ENCODE measurements around the gene ZFYVE28.
"Not testable (repeated sequence)": the region's sequence is repeated elsewhere in the genome, so short reads cannot be mapped to it uniquely, and the experiment has no call there.

The ZFYVE28 gene

DNA sequence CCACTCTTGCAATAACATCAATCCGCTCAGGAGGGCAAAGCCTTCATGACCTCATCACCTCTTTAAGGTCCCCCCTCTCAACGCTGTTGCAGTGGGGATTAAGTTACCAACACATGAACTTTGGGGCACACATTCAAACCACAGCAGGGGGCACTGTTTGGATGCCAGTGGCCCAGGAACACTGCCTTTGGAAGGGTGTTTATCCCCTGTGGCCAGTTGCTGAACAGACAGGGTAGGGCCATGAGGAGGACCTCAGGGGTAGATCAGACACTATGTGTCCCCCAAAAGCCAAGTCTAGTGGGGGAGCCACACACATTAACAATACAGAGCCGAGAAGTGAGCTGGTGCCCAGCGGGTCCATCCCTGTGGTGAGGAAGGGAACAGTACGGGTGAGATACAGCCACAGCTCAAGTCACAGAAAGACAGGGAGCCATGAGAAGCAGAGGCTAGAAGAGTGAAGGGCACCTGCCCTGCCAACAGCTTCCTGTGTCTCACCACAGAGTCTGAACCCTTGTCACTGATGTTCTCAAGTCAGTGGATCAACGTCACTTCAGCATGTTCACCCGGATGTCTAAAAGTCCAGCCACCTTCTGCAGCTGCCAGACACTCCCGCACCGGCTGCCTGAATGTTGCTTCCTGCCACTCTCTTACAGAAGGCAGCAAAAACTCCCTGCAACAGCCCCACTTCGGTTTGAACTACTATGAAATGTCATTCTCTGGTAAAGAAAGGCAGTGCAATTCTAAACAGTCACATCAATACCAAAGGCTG is 136.7 kb downstream of the ZFYVE28 start:
- TF ChIP-seq, protein P1, sequence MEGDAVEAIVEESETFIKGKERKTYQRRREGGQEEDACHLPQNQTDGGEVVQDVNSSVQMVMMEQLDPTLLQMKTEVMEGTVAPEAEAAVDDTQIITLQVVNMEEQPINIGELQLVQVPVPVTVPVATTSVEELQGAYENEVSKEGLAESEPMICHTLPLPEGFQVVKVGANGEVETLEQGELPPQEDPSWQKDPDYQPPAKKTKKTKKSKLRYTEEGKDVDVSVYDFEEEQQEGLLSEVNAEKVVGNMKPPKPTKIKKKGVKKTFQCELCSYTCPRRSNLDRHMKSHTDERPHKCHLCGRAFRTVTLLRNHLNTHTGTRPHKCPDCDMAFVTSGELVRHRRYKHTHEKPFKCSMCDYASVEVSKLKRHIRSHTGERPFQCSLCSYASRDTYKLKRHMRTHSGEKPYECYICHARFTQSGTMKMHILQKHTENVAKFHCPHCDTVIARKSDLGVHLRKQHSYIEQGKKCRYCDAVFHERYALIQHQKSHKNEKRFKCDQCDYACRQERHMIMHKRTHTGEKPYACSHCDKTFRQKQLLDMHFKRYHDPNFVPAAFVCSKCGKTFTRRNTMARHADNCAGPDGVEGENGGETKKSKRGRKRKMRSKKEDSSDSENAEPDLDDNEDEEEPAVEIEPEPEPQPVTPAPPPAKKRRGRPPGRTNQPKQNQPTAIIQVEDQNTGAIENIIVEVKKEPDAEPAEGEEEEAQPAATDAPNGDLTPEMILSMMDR (IDR thresholded peaks at IDR 0.05; ENCODE audit: control extremely low read depth, extremely low read depth, low read depth, missing control alignments), result peak; percentile 23
- no peak for DNase-seq (ENCODE audit: extremely low spot score)
- CTCF ChIA-PET, result interaction anchor here (0.9 to 1.0 kb wide), 2 partner anchors 11 to 20 kb away, joined by 3 read pairs; partner anchors contain the start of gene MXD4
- POLR2A ChIA-PET, result interaction anchor here (0.6 kb wide), 1 partner anchor 20 kb away, joined by 3 read pairs; the partner anchor contains the start of gene MXD4

DNA sequence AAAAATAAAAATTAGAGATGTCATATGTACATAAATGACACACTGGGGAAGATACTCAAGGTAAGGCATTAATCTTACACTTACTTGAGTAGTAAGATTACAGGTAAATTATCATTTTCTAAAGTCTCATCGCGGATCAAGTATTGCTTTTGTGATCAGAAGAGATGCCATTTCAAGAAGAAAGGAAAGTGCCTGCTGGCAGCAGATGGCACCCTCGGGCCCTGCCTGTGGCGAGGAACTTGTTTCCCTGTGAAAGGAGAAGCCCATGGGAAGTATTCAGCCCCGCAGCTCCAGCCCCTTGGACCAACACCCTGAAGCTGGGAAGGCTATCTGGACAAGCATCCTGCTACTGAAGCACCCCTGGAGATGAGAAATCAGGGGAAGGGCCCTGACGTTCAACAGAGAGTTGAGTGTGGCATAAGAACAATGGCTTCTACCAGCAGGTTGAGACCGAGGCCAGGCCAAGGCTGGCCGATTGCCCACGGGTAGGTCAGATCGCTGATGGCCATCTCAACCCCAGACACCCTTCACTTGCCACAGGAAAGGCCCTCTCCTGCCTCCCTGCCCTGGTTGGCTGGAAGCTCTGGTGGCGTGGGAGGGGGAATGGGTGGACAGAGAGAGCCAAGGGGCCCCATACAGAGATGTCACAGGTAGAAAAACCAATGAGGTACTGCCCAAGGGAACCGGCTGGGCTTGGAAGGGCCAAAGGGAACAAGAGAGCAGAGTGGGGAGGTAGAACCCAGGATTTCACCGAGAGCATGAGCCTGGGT is 137.7 kb downstream of the ZFYVE28 start:
- no peak for DNase-seq (ENCODE audit: extremely low spot score)
- ChIA-PET POLR2A (no interaction called here), CTCF (interaction anchor here (1.3 kb wide), 2 partner anchors 10 to 170 kb away, joined by 3 read pairs; no protein-coding TSS in a partner anchor)
- TF ChIP-seq, protein P1 (IDR thresholded peaks at IDR 0.05; ENCODE audit: control extremely low read depth, extremely low read depth, low read depth, missing control alignments), result no peak

DNA sequence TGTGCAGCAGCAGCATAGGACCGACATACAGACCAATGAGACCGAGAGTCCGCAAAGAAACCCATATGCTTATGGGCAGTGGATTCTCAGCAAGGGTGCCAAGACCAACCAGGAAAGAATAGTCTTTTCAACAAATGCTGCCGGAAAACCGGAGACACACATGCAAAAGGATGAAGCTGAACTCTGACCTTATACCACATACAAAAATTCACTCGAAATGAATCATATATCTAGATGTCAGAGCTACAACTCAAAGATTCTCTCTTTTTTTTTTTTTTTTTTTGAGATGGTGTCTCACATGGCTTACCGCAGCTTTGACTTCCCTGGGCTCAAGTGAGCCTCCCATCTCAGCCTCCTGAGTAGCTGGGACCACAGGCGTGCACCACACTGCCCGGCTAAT is 140.5 kb downstream of the ZFYVE28 start:
- TF ChIP-seq, protein P1 (IDR thresholded peaks at IDR 0.05; ENCODE audit: control extremely low read depth, extremely low read depth, low read depth, missing control alignments), result no peak
- CTCF ChIA-PET, result no interaction called here
- no peak for DNase-seq (ENCODE audit: extremely low spot score)
- POLR2A ChIA-PET, result no interaction called here

DNA sequence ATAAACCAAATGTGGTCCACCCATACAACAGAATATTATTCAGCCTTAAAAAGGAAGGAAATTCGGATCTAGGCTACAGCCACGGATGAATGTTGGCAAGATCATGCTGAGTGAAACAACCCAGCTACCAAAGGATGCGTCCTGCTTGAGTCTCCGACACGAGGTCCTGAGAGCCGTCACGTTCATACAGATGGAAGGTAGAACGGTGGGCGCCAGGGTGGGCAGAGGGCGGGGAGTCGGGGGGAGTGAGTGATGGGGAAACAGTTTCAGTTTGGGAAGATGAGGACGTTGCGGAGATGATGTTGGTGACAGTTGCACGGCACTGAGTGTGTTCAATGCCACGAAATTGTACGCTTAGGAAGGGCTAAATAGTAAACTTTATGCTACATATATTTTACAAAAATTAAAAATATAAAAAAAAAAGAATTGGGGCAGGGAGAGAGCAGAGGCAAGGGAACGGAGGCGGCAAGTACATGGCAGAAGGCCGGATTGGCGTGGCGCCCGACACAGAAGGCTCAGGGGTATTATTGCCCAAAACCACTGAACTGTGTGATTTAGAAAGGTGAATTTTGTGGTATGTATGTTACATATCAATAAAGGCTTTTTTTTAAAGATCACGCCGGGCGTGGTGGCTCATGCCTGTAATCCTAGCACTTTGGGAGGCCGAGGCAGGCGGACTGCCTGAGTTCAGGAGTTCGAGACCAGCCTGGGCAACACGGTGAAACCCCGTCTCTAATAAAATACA is 141.7 kb downstream of the ZFYVE28 start:
- ChIA-PET CTCF (no interaction called here), POLR2A (no interaction called here)
- DNase-seq (ENCODE audit: extremely low spot score), result no peak
- TF ChIP-seq, protein P1 (IDR thresholded peaks at IDR 0.05; ENCODE audit: control extremely low read depth, extremely low read depth, low read depth, missing control alignments), result no peak

DNA sequence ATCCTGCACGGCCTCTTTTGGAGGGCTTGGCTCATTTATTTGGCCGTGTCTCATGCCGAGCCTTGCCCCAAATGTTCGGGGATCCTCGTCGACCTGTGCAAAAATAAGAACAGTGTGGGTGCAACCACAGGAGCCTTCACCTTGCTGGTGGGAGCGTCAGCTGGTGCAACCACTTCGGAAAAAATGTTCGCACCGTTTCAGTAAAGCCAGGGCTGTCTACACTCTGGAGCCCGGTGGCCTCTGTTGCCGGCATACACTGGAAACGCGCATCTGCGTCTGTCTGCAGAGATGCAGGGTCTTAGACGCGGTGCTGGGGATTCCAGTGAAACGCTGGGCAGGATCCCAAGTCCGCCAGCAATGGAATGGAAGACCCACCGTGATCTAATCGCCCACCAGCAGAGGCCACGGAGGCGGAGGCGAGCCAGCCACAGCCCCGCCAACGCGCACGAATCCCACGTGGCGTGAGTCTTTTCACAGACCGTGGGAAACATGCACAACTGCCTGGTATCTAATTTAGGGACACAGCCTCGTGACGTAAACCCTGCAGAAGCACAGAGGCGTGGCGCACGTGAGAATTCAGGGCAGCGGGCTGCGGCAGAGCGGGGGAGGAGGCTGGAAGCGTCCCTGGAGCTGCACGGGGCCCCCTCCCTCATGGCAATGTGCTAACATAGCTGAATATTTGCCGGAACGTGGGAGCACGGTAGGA is 142.7 kb downstream of the ZFYVE28 start:
- ChIA-PET CTCF (no interaction called here), POLR2A (no interaction called here)
- TF ChIP-seq, protein P1 (IDR thresholded peaks at IDR 0.05; ENCODE audit: control extremely low read depth, extremely low read depth, low read depth, missing control alignments), result no peak
- DNase-seq (ENCODE audit: extremely low spot score), result no peak

DNA sequence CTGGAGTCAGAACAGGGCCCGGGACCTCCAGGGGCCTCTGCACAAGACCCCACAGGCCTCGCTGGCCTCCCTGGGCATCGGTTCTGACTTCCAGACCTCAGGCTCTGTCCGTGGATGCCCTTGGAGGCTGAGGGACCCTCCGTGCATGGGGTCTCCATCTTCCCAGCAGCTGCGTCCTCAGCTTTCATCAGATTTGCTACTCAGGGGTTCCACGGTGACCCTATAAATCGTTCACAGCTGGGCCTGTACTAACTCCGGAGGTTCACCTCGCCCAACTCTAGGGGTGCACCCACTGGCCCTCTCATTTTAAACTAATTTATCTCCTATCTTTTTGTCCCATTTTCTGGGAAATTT is 143.4 kb downstream of the ZFYVE28 start:
- CTCF ChIA-PET; DNase-seq (ENCODE audit: extremely low spot score); POLR2A ChIA-PET: not testable (repeated sequence)
